Activated gamma-delta T cell treated with Interleukin-2 at 50 U/mL for 16 hours (primary cell): ENCODE measurements around the gene CARD11.
A peak's percentile ranks its signal among the peaks of the same experiment; 100 is the strongest.

Experiments used
- DNase-seq: peaks from one replicate; pipeline ENCODE4 v3.0.0-alpha.2; 2020

Gene CARD11

DNA sequence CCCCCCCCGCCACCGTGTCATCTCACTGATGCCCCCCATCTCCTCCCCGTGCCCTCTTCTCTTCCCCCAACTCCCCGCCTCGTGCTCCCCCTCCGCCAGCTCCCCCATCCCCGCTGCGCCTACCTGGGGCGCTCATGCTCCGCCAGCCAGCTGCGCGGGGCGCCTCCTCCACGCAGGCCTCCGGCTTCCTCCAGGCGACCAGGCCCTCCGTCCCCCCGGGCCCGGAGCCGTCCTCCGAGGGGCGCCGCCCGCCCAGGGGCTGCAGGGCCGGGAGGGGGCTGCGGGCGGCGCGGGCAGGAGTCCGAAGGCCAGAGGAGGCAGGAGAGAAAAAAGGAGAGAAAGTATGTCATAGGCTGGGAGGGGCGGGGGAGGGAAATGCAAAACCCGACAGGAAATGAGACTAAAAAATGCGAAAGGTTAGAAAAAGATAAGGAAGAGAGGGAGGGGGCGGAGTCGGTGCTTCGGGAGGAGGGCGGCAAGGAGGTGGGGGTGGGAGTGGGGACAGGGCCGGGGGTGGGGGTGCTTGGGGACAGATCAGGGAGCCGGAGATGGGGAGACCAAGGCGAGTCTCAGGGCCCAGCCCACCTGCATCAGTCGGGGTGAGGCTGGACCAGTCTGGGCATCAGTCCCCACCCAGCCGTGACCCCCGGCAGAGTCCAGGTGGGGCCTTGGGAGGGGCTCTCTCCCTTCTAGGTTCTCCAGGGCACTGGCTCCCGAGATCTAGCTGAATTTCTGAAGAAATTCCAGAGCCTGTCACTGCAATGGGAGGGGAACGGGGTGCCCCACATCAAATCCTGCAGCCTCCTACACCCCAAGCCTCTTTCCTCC, at the start of gene CARD11:
Gene CARD11, minus strand, starts transcription at position 324 of the 828 bp plus-strand sequence. CDS start 85,361 bp downstream, outside the sequence.
- peak; percentile 47 for DNase-seq

DNA sequence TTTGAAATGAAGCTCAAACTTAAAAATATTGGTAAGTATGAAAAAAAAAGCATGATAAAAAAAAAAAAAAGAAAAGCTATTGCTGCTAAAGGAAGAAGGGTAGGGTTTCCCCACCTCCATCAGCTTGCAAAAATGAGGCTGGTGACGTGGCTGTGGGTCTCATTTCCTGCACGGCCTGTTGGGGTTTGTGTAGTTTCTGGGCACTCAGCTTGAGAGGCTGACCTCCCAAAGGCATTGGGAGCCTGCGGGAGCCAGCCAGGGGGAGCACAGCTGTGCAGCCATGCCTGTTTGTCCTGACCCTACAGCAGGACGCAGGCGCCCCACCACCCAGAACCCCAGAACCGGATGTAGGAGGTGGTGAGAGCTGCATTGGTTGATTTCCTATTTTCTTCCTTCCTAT, 48.8 kb upstream of the CARD11 start:
- peak; percentile 64 for DNase-seq

DNA sequence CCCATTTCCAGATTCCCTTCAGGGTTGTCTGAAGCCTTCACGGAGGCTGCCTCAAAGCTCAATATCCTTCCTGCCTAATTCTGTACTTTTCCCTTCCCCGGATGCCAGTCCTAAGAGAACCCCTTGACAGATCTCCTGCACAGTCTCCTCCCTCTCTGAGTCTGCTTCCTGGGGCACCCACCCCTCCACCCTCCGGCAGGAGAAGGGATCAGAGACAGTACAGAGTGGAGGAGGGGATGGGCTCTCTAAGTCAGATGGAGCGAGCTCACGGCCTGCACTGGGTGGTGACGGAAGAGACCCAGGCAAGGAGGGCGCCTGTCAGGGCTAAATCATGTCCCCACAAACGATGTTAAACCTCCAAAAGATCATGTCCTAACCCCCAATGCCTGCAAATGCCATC, 48.0 kb upstream of the CARD11 start:
- no peak for DNase-seq

GRCh38 chr7:3089493-3089892, 45.8 kb upstream of the CARD11 start:
- no peak for DNase-seq

- DNase-seq: no peak
Observed at GRCh38 chr7:3087243-3087755, 43.6 kb upstream of the CARD11 start.

DNA sequence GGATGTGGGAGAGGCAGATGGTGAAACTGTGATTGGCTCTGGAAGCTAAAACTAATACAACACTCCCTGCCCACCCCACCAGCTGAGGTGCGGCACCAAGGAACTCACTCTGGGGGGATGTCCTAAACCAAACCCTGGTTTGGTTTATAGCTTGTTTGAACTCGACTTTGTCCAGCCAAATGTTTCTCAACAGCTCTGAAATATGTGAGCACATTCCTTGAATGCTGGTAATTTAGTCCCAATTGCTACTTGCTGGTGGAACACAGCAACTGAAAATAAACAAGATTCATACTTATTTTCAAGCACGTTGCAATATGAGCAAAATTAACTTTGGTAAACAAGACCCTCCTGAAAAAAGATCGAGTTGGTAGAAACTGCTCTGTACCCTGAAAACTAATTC, 39.7 kb upstream of the CARD11 start:
- no peak for DNase-seq

DNA sequence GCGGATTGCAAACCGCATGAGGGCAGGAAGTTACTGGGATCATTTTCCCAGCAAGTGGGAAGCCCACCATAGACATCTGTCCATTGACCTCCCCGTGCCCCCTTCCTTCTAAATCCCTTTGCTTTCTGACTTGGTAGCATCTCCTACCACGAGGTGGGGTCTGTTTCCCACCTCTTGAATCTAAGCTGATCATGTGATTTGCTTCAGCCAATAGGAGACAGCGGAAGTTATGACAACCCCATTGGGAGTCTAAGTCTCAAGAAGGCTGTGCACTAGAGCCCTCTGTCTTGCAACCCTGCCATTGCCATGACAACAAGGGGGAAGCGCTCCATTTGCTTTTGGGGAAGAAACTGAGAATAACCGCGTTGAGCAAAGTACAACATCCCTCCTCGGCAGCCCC, 39.2 kb upstream of the CARD11 start:
- no peak for DNase-seq

GRCh38 chr7:3082386-3082785, 38.7 kb upstream of the CARD11 start:
- no peak for DNase-seq

DNA sequence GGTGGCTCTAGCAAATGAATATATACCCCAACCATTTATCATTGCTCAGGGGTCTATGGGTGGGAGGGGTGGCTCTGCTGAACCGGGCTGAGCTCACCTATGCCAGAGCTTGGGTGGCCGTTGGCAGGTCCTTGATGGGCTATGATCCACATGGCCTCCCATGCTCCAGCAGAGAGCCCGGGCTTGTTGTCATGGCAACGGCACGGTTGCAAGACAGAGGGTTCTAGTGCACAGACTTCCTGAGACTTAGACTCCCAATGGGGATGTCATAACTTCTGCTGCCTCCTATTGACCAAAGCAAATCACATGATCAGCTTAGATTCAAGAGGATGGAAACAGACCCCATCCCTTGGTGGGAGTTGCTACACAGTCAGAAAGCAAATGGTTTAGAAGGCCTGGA, 36.4 kb upstream of the CARD11 start:
- DNase-seq: no peak

DNA sequence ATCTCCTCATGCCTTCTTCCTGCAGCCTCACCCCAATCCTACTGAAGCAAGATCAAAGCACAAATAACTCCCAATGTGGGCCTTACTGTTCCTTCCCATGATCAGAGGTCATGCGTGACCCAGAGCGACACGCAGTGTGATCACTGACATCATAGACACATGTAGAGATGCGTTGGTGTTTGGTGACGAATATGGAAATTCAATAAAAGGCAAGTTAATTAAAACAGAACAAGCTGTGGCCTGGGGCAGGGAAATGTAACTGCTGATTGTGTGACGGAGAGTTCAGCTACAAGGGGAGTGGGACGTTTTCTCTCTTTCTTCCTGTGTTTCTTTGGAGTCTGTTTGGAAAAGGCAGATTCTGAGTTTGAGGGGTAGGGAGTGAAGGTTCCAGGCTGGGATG, 34.8 kb upstream of the CARD11 start:
- DNase-seq: no peak

DNA sequence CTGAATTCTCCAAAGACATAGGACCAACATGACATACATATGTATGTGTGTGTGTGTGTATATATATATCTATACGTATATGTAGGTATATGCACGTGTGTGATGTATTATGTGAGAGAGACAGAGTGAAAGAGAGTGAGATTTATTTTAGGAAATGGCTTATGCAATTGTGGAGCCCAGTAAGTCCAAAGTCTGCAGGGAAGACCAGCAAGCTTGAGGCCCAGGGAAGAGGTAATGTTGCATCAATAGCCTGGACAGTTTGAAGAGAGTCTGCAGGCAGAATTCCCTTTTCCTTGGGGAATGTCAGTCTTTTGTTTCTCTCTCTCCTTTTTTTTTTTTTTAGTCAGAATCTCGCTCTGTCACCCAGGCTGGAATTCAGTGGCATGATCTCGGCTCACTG, 33.0 kb upstream of the CARD11 start:
- DNase-seq: no peak

GRCh38 chr7:3076163-3076562, 32.5 kb upstream of the CARD11 start:
- no peak for DNase-seq

GRCh38 chr7:3075441-3075840, 31.8 kb upstream of the CARD11 start:
- DNase-seq: no peak

DNA sequence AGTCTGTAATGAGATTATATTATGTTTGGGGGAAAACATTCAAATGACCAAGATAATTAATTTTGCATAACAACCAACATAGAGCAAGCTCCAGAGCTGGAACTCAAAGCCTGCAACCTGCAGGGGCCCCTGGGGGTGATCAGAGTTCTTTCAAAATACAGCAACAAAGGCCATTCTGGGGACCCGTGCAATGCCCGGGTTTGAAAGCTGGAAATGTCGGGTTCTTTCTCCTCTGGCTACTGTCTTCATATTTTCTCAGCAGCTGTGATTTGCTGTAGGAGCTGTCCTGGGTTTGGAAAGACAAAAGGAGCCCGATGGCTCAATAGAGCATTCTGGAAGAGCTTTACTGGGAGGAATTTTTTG, 30.8 kb upstream of the CARD11 start:
- no peak for DNase-seq

GRCh38 chr7:3073763-3074458, 30.2 kb upstream of the CARD11 start:
- no peak for DNase-seq

GRCh38 chr7:3070908-3071307, 27.2 kb upstream of the CARD11 start:
- no peak for DNase-seq

DNA sequence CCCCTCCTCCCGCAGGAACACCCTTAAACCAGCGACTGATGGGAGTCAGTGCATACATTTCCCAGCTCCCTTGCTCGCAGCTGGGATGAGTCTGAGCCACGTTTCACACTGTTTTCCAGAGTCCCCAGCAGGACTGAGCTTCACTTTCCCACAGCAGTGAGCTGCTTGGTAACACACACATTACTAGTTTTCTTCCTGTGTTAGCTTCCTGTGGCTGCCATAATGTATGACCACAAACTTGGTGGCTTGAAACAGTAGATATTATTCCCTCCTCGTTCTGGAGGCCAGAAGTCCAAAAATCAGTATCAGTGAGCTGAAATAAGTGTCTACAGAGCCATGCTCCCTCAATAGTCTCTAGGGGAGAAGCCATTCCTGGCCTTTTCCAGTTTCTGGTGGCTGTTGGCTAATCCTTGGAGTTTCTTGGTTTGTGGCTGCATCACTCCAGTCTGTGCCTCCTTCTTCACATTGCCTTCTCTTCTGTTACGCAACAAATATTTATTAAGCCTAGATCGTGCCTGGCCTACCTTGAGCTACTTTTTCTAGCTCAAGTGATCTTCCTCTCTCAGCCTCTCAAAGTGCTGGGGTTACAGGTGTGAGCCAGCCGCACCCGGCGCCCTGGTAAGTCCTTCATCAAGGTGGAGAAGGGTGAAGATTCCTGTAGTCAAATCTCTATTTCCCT, 26.2 kb upstream of the CARD11 start:
- DNase-seq: no peak

- DNase-seq: no peak
Observed at GRCh38 chr7:3068530-3068929, 24.9 kb upstream of the CARD11 start.

DNA sequence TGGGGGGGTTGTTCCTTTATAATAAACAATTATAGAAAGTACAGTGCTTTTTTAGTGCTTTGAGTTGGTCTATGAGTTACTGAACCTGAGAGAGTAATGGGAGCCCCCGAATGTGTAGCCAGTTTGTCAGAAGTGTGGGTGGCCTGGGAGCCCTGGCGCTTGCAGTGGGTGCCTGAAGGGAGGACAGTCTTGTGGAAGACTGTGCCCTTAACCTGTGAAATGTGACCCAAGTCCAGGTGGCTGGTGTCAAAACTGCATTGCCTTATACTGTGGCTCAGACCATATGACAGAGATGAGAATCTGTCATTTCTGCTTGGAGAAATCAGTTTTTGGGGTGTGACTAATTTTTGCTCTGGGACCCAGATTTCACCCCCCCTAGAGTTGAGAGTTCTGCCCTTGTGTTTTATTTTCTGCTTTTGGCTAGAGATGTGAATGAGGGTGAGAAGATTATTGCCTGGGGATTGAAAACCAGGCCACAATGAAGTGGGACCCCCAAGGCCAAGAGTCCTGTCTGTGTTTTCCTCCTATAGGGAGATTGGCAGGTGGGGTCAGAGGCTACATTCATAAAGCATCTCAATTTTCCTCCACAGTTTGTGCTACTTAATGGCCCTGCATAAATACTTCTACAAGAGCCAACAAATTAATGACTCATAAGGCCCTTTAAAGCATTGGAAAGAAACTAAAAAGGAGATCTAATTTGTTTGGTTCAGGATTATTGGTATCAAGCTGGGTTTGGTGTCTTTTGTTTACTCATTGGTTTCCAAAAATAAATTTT, 24.1 kb upstream of the CARD11 start:
- no peak for DNase-seq

DNA sequence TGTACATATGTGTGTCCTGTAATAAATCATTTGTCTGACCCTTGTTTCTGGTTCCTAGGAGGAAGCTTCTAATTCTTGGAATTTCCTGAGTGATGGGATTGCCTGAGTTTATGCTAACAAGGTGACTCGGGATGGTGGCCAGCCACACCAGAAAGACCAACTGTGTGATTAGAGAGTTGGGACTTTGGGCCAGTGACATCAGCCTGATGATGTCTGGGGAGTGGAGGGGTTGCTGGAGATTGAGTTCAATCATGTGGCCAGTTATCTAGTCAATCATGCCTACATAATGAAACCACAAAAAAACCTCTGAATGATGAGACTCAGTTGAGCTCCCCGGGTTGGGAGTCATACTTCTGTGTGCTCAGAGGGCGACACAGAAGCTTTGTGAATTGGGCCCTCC, 23.5 kb upstream of the CARD11 start:
- no peak for DNase-seq

DNA sequence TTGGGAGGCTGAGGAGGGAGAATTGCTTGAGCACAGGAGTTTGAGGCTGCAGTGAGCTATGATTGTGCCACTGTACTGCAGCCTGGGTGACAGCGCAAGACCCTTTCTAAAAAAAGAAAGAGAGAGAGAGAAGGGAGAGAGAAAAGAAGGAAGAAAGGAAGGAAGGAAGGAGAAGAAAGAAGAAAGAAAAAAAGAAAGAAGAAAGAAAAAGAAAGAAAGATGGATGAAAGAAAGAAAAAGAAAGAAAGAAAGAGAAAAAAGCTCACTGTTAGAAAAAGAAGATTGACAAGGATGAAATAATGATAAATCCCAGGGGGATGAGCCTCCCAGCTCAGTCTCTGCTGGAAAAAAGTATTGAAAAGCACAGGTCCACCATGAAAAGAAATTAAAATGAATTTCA, 22.8 kb upstream of the CARD11 start:
- DNase-seq: no peak

GRCh38 chr7:3065724-3066143, 22.1 kb upstream of the CARD11 start:
- DNase-seq: peak; percentile 47

DNA sequence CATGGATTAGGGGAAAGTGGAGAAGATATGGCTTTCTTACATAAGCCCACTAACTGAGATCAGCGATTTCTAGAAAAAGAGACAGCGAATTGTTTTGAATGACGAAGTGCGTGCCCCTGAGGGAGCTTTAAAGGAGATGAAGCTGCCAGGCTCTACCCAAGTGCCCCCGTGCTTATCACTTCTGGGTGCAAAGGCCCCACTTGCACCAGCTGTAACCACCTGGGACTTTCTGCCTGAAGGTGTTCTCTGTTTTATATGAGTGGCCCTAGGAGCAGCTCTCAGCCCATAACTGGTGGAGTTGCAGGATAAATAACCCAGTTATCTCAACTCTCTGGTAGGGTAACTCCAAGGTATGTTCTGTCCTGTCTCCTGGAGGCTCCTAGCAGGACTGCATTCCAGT, 20.4 kb upstream of the CARD11 start:
- DNase-seq: no peak
